TTC549 (cell line): Measurements from ENCODE around the gene MAN2A2.
"Not testable (repeated sequence)": the region's sequence is repeated elsewhere in the genome, so short reads cannot be mapped to it uniquely, and the experiment has no call there.

ENCODE experiments used
- FAIRE-seq: peaks from 2 replicates; lab custom pipeline; 2012; peaks lifted over from hg19 to GRCh38; lab: Jason Lieb, UNC

MAN2A2 gene

GRCh38 chr15:90905306-90906180 lies 2.4 kb downstream of the MAN2A2 start:
- FAIRE-seq: no peak

- FAIRE-seq: no peak
Measured at GRCh38 chr15:90906181-90906849, 3.2 kb downstream of the MAN2A2 start.

- no peak for FAIRE-seq
Measured at GRCh38 chr15:90907051-90907660, 4.1 kb downstream of the MAN2A2 start.

- FAIRE-seq: no peak
Measured at GRCh38 chr15:90907838-90908507, 4.9 kb downstream of the MAN2A2 start.

- FAIRE-seq: not testable (repeated sequence)
Measured at GRCh38 chr15:90909449-90909848, 6.3 kb downstream of the MAN2A2 start.

- no peak for FAIRE-seq
Measured at GRCh38 chr15:90909976-90910375, 6.9 kb downstream of the MAN2A2 start.

GRCh38 chr15:90910441-90911301 lies 7.6 kb downstream of the MAN2A2 start:
- FAIRE-seq: no peak

- no peak for FAIRE-seq
Measured at GRCh38 chr15:90911302-90911623, 8.2 kb downstream of the MAN2A2 start.

GRCh38 chr15:90911906-90912769 lies 9.0 kb downstream of the MAN2A2 start:
- no peak for FAIRE-seq

- no peak for FAIRE-seq
Measured at GRCh38 chr15:90912770-90913075, 9.6 kb downstream of the MAN2A2 start.

- FAIRE-seq: no peak
Measured at GRCh38 chr15:90913398-90913944, 10.4 kb downstream of the MAN2A2 start.

- no peak for FAIRE-seq
Measured at GRCh38 chr15:90914305-90915080, 11.4 kb downstream of the MAN2A2 start.

GRCh38 chr15:90915216-90915807 lies 12.2 kb downstream of the MAN2A2 start:
- FAIRE-seq: no peak

- no peak for FAIRE-seq
Measured at GRCh38 chr15:90915808-90916440, 12.8 kb downstream of the MAN2A2 start.

- FAIRE-seq: no peak
Measured at GRCh38 chr15:90916461-90916860, 13.4 kb downstream of the MAN2A2 start.

- no peak for FAIRE-seq
Measured at GRCh38 chr15:90917569-90917968, 14.5 kb downstream of the MAN2A2 start.

GRCh38 chr15:90918034-90918788 lies 15.1 kb downstream of the MAN2A2 start:
- FAIRE-seq: no peak

- no peak for FAIRE-seq
Measured at GRCh38 chr15:90918835-90919234, 15.7 kb downstream of the MAN2A2 start.
